ENCODE data around the gene SHMT2.

The SHMT2 gene

GRCh38 chr12:57229634-57230380 lies at the start of gene SHMT2:
SHMT2 (plus strand) TSS chr12:57229711; CDS start chr12:57229779, 68 bp downstream.
- DNase-seq (ENCODE audit: low read depth), result peak; percentile 87

GRCh38 chr12:57180321-57180989 lies 49.1 kb upstream of the SHMT2 start:
- DNase-seq (ENCODE audit: low read depth), result no peak

- DNase-seq (ENCODE audit: low read depth), result no peak
These were observed 48.4 kb upstream of the SHMT2 start for GRCh38 chr12:57181072-57181471.

DNA sequence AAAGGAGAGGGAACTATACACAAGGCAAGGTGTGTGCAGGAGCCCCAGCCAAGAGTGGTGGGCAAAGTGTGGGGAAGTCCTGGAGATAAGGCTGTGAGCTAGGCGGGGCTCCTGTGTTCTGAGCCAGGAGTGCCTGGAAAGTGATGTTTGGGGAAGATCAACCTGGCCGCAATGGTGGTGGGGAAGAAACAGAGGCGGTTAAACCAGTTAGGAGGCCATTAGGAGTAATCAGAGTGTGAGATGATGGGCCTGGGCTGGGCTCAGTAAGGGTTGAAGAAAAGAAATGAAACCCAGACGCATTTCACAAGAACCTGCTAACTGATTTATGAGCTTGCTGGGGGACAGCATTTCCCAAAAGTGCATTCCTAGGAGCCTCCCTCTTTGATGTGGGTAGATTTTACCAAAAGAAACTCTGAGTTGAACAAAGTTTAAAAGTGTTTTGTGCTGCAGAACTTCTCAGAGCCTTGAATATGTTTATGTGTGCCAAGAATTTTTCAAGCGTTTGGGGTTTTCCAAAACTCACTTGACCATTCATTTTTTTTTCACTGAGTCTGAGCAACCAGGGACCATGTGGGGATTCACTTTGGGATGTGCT lies 47.9 kb upstream of the SHMT2 start:
- DNase-seq (ENCODE audit: low read depth), result peak; percentile 35

- DNase-seq (ENCODE audit: low read depth), result no peak
These were observed 46.5 kb upstream of the SHMT2 start for GRCh38 chr12:57182918-57183575.

- DNase-seq (ENCODE audit: low read depth), result no peak
These were observed 45.4 kb upstream of the SHMT2 start for GRCh38 chr12:57183939-57184725.

DNA sequence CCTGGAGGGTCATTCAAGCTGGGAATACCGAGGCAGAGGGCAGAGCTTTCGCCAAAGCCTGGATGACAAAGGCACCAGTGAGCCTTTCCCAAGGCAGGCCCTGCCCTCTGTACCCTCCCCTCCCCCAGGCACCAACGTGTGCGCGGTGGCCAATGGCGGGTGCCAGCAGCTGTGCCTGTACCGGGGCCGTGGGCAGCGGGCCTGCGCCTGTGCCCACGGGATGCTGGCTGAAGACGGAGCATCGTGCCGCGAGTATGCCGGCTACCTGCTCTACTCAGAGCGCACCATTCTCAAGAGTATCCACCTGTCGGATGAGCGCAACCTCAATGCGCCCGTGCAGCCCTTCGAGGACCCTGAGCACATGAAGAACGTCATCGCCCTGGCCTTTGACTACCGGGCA lies 44.1 kb upstream of the SHMT2 start:
- DNase-seq (ENCODE audit: low read depth), result no peak

GRCh38 chr12:57185906-57186508 lies 43.5 kb upstream of the SHMT2 start:
- DNase-seq (ENCODE audit: low read depth), result no peak

- DNase-seq (ENCODE audit: low read depth), result no peak
These were observed 42.1 kb upstream of the SHMT2 start for GRCh38 chr12:57187222-57188089.

DNA sequence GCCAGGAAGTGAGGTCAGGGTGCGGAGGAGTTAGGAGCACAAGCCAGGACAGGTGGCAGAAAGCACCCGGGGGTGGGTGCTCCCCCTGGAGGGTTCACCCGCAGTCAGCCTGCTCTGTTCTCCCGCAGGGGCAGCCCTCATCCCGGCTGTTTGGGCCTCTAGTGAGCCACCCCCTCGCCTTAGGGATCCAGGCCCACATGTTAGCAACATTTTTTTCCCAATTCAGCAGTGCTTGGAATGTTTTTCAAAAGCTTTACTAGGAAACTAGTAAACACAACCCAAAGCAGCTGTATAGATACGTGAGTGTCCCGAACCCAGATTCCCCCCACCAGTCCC lies 41.5 kb upstream of the SHMT2 start:
- no peak for DNase-seq (ENCODE audit: low read depth)

- no peak for DNase-seq (ENCODE audit: low read depth)
These were observed 39.5 kb upstream of the SHMT2 start for GRCh38 chr12:57190037-57190436.

DNA sequence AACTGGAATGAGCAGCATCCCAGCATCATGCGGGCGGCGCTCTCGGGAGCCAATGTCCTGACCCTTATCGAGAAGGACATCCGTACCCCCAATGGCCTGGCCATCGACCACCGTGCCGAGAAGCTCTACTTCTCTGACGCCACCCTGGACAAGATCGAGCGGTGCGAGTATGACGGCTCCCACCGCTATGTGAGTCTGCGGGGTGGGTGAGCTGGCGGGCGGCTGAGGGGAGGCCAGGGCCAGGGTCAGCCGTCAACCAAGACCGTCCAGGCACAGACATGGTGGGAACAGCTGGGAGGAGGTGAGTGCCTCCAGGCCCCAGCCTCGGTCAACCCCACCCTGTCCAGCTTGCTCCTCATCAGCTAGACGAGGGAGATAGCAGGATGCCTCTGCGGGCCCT lies 38.7 kb upstream of the SHMT2 start:
- no peak for DNase-seq (ENCODE audit: low read depth)

DNA sequence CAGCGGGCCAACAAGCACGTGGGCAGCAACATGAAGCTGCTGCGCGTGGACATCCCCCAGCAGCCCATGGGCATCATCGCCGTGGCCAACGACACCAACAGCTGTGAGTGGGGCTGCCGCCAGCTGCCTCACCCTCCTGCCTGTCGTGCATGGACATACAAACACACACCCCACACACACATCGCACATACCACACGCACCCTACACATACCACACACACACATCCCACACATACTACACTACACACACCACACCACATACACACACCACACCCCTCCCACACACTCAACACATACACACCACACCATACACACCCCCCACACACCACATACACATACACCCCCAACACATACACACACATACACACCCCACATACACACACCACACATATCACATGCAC lies 38.1 kb upstream of the SHMT2 start:
- DNase-seq (ENCODE audit: low read depth), result no peak

DNA sequence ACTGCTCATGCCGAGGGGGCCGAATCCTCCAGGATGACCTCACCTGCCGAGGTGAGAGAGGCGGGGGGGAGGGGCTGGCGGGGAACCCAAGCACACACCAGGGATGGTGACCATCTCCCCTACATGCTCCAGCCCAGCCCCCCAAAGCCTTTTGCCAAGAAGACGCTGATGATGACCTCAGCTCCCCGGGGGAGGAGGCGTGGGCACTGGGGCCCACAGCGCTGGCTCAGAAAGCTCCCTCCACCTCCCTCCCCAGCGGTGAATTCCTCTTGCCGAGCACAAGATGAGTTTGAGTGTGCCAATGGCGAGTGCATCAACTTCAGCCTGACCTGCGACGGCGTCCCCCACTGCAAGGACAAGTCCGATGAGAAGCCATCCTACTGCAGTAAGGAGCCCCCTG lies 36.6 kb upstream of the SHMT2 start:
- no peak for DNase-seq (ENCODE audit: low read depth)

DNA sequence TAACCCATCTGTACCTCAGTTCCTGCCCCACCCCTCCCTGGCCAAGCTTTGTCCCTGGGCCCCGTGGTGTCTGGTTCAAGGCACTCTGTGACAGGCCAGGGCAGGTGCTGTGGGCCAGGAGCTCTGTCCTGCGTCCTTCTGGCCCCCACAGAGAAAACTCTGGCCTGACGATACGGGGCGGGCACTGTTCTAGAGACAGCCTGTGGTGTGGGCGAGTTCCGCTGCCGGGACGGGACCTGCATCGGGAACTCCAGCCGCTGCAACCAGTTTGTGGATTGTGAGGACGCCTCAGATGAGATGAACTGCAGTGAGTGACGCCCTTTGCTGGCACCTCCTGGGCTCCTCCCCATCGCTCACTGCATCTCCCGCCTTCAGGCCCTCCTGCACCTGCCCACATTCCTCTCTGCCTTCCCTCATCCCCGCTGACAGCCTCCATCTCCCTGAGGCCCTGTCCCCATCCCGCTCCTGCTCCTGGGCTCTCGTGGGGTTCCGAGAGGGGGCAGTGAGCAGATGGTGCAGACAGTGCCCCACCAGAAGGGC lies 35.7 kb upstream of the SHMT2 start:
- no peak for DNase-seq (ENCODE audit: low read depth)

DNA sequence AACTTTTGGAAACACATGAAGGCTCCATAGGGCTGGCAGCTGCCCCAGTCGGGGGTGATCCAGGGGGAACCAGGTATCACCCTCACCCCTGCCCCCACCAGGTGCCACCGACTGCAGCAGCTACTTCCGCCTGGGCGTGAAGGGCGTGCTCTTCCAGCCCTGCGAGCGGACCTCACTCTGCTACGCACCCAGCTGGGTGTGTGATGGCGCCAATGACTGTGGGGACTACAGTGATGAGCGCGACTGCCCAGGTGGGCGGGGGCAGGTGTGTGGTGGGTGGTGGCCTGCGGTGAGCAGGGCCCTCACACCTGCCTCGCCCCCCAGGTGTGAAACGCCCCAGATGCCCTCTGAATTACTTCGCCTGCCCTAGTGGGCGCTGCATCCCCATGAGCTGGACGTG lies 35.3 kb upstream of the SHMT2 start:
- DNase-seq (ENCODE audit: low read depth), result no peak

DNA sequence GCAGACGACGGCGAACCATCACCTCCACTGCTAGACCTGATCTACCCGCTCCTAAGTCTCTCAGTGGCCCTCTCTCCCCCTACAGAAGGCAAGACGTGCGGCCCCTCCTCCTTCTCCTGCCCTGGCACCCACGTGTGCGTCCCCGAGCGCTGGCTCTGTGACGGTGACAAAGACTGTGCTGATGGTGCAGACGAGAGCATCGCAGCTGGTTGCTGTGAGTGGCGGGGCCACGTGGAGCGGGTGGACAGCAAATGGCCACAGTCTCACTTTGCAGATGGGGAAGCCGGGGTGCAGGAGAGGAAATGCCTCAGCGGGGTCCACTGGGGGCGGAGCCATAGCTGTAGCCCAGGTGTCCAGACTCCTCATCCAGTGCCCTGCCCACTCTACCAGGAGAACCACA lies 34.3 kb upstream of the SHMT2 start:
- DNase-seq (ENCODE audit: low read depth), result no peak

DNA sequence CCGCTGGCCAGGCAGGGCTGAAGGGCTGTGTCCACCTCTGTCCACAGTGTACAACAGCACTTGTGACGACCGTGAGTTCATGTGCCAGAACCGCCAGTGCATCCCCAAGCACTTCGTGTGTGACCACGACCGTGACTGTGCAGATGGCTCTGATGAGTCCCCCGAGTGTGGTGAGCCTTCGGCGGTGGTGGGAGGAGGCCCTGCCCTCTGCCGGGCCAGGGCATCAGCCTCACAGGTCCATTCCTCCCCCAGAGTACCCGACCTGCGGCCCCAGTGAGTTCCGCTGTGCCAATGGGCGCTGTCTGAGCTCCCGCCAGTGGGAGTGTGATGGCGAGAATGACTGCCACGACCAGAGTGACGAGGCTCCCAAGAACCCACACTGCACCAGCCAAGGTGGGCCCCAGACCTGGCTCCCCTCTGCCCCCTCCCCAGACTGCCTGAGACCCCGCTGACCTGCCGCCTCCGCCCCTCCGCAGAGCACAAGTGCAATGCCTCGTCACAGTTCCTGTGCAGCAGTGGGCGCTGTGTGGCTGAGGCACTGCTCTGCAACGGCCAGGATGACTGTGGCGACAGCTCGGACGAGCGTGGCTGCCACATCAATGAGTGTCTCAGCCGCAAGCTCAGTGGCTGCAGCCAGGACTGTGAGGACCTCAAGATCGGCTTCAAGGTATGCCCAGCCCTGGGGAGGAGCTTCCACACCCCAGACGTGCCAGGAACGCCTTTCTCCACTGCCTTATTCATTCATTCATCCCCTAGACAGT lies 33.7 kb upstream of the SHMT2 start:
- no peak for DNase-seq (ENCODE audit: low read depth)

DNA sequence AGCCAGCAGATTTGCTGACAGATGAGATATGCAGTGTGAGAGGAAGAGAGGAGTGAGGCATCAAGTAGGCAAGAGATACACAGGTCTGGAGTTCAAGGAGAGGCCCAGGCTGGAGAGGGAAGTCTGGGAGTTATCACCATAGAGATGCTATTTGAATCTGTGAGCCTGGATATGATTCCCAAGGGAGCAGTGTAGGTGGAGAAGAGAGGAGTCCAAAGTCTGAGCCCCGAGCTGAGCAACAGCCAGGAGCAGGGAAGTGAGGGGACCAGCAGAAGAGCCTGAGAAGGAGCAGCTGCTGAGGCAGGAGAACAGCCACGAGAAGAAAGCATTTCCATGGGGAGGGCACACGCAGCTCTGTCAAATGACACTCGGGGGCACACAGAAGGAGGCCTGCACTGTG lies 33.1 kb upstream of the SHMT2 start:
- DNase-seq (ENCODE audit: low read depth), result no peak

DNA sequence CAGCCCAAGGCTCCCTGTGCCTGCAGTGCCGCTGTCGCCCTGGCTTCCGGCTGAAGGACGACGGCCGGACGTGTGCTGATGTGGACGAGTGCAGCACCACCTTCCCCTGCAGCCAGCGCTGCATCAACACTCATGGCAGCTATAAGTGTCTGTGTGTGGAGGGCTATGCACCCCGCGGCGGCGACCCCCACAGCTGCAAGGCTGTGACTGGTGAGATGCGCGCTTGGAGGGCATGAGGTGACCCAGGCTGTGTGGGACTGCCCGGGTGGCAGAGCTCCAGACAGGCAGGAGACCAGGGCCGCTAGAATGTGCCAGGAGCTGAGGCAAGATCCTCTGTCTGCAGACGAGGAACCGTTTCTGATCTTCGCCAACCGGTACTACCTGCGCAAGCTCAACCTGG lies 32.6 kb upstream of the SHMT2 start:
- no peak for DNase-seq (ENCODE audit: low read depth)
